ENCODE data around the gene ZNF687. TPM values are rescaled to one million over a fixed set of nuclear protein-coding genes. Genes with fewer than 3 reads are reported as not detected.

Gene ZNF687
- 14.6 and 15.8 TPM in 2 replicates for polyA plus RNA-seq (2012; rRNA removed)
- polyA plus RNA-seq (2012; cell fraction: cytosol; rRNA removed), result 3.9 and 6.8 TPM in 2 replicates
- polyA plus RNA-seq (2012; cell fraction: nucleus; rRNA removed), result 23.5 and 29.2 TPM in 2 replicates

DNA sequence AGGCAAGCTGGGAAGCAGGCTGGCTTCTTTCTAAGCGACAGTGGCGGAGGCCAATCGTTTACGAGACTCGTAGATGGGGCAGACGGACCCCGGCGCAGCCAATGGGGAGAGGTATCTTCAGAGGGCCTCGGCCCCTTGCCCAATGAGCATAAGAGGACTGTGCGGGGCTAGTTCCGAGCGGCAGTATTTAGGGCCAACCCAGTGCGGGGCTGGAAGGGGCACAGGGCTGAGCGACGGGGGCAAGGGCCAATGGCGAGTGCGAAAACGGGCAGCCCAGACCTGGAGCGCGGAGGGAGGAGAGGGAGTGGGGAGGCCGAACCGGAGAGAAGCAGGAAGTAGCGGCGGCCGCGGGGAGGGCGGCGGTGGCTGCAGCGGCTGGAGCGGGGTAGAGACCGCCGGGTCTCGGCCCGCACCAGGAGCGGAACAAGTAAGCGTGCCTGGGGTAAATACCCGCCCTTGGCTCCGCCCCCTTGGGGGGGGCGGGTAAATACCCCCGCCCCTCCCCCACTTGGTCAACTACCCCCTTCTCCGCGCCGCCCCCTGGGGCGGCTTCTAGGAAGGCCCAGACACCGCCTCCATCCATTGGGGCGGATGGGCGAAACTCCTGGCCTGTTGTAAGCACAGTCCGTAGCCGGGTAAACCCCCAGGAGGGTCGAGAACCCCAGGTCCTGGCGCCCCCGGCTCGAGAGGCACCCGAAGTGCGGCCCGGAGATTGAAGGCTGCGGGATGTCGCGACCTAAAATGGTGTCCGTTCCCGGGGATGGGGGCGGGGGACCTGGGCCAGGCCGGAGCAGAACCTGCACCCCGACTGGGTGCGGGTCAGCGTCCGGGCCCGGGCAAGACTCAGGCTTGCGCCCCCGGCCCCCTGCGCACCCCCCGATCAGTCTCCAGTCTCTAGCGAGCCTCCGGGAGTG, at the start of gene ZNF687:
ZNF687 (plus strand) TSS at position 331 of the 914 bp plus-strand sequence. CDS start 3,993 bp downstream, outside the sequence.
- peaks cover 40% of the 10 kb centered on the region for H3K79me2 ChIP-seq (ENCODE audit: insufficient read depth)
- peaks cover 16 to 17% of the 10 kb centered on the region in 2 experiments for H3K36me3 ChIP-seq (replicated peaks in 1 of 2; ENCODE audit: control insufficient read depth in 1 of 2, insufficient read depth in 2 of 2, low read length in 1 of 2)
- H3K4me2 ChIP-seq, result peak within 1 kb of the TSS; percentile 100
- 2% methylated on average over 33 of the region's 74 CpGs for WGBS (ENCODE audit: low lambda C conversion rate)
- peaks cover 4% of the 10 kb centered on the region for H3F3A ChIP-seq (replicated peaks; ENCODE audit: insufficient read depth)
- H3K4me3 ChIP-seq (ENCODE audit: low read depth in 2 of 2, low read length in 1 of 2), result peak within 1 kb of the TSS; percentile 70 to 86
- peak within 1 kb of the TSS; percentile 98 to 100 for H3K27ac ChIP-seq (ENCODE audit: low read depth in 2 of 2, low read length in 1 of 2)
- peak; percentile 97 for DNase-seq
- CTCF ChIA-PET, result interaction anchor here (1.0 to 5.7 kb wide), 6 partner anchors 18 to 58 kb away, joined by 3 to 36 read pairs (median 6); partner anchors contain the start of gene PSMD4
- no peaks in the 10 kb centered on the region for H3K27me3 ChIP-seq (ENCODE audit: insufficient read depth)
- peak within 1 kb of the TSS; percentile 92 for H2AFZ ChIP-seq (ENCODE audit: low read depth)
- H3K9me2 ChIP-seq, result no peaks in the 10 kb centered on the region
- H3K4me1 ChIP-seq (ENCODE audit: control insufficient read depth in 1 of 2, insufficient read depth in 2 of 2, low read depth in 1 of 2, low read length in 1 of 2), result peaks cover 0 to 14% of the 10 kb centered on the region in 2 experiments; a peak in 1 of 4 replicates
- H3K9ac ChIP-seq, result peak within 1 kb of the TSS; percentile 95
- 0 out of 2 replicates have a peak, but pooled peaks cover 4% of the 10 kb centered on the region for H4K20me1 ChIP-seq (ENCODE audit: insufficient read depth)
- H3K9me3 ChIP-seq, result no peaks in the 10 kb centered on the region
- POLR2A ChIA-PET, result interaction anchor here (0.6 to 1.9 kb wide), 13 partner anchors 10 to 538 kb away, joined by 3 to 11 read pairs (median 3); partner anchors contain the start of genes CGN, PSMD4, RFX5 and VPS72
- TF ChIP-seq, protein P1, sequence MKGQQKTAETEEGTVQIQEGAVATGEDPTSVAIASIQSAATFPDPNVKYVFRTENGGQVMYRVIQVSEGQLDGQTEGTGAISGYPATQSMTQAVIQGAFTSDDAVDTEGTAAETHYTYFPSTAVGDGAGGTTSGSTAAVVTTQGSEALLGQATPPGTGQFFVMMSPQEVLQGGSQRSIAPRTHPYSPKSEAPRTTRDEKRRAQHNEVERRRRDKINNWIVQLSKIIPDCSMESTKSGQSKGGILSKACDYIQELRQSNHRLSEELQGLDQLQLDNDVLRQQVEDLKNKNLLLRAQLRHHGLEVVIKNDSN (IDR thresholded peaks at IDR 0.05; ENCODE audit: borderline replicate concordance, low read depth), result no peak; the same call in 1 of the 2 replicates
- peak; percentile 96 for TF ChIP-seq CHD2 (IDR thresholded peaks at IDR 0.05; ENCODE audit: low read length, partially characterized antibody)
- TF ChIP-seq RXRA (IDR thresholded peaks at IDR 0.05; ENCODE audit: borderline replicate concordance, low read depth), result no peak
- 0 out of 2 replicates have a peak, but pooled peaks have one; percentile 18 for TF ChIP-seq SIN3A (IDR thresholded peaks at IDR 0.05; ENCODE audit: borderline replicate concordance, low read depth, low read length)
- TF ChIP-seq RAD21 (IDR thresholded peaks at IDR 0.05; ENCODE audit: low read length), result no peak
- TF ChIP-seq USF2 (IDR thresholded peaks at IDR 0.05; ENCODE audit: borderline replicate concordance, low read depth, low read length), result no peak
- no peak for TF ChIP-seq MEF2A (IDR thresholded peaks at IDR 0.05; ENCODE audit: borderline replicate concordance, low read depth)
- TF ChIP-seq YY1 (IDR thresholded peaks at IDR 0.05; ENCODE audit: low read depth), result peak; percentile 44; the same call in 1 of the 2 replicates
- TF ChIP-seq, protein P2, sequence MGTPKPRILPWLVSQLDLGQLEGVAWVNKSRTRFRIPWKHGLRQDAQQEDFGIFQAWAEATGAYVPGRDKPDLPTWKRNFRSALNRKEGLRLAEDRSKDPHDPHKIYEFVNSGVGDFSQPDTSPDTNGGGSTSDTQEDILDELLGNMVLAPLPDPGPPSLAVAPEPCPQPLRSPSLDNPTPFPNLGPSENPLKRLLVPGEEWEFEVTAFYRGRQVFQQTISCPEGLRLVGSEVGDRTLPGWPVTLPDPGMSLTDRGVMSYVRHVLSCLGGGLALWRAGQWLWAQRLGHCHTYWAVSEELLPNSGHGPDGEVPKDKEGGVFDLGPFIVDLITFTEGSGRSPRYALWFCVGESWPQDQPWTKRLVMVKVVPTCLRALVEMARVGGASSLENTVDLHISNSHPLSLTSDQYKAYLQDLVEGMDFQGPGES (IDR thresholded peaks at IDR 0.05; ENCODE audit: low read depth, low read length), result peak; percentile 99
- no peak for TF ChIP-seq EP300 (IDR thresholded peaks at IDR 0.05; ENCODE audit: borderline replicate concordance in 1 of 2, low read depth in 1 of 2, low read length in 1 of 2)
- TF ChIP-seq NRF1 (IDR thresholded peaks at IDR 0.05; ENCODE audit: low read depth, low read length), result no peak
- TF ChIP-seq, protein P3, sequence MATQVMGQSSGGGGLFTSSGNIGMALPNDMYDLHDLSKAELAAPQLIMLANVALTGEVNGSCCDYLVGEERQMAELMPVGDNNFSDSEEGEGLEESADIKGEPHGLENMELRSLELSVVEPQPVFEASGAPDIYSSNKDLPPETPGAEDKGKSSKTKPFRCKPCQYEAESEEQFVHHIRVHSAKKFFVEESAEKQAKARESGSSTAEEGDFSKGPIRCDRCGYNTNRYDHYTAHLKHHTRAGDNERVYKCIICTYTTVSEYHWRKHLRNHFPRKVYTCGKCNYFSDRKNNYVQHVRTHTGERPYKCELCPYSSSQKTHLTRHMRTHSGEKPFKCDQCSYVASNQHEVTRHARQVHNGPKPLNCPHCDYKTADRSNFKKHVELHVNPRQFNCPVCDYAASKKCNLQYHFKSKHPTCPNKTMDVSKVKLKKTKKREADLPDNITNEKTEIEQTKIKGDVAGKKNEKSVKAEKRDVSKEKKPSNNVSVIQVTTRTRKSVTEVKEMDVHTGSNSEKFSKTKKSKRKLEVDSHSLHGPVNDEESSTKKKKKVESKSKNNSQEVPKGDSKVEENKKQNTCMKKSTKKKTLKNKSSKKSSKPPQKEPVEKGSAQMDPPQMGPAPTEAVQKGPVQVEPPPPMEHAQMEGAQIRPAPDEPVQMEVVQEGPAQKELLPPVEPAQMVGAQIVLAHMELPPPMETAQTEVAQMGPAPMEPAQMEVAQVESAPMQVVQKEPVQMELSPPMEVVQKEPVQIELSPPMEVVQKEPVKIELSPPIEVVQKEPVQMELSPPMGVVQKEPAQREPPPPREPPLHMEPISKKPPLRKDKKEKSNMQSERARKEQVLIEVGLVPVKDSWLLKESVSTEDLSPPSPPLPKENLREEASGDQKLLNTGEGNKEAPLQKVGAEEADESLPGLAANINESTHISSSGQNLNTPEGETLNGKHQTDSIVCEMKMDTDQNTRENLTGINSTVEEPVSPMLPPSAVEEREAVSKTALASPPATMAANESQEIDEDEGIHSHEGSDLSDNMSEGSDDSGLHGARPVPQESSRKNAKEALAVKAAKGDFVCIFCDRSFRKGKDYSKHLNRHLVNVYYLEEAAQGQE (IDR thresholded peaks at IDR 0.05; ENCODE audit: low read depth, low read length), result 0 out of 2 replicates have a peak, but pooled peaks have one; percentile 5
- peak; percentile 94 for TF ChIP-seq ELF1 (IDR thresholded peaks at IDR 0.05)
- TF ChIP-seq GATA2 (CRISPR knock-in tag; IDR thresholded peaks at IDR 0.05), result no peak
- TF ChIP-seq, protein P4, sequence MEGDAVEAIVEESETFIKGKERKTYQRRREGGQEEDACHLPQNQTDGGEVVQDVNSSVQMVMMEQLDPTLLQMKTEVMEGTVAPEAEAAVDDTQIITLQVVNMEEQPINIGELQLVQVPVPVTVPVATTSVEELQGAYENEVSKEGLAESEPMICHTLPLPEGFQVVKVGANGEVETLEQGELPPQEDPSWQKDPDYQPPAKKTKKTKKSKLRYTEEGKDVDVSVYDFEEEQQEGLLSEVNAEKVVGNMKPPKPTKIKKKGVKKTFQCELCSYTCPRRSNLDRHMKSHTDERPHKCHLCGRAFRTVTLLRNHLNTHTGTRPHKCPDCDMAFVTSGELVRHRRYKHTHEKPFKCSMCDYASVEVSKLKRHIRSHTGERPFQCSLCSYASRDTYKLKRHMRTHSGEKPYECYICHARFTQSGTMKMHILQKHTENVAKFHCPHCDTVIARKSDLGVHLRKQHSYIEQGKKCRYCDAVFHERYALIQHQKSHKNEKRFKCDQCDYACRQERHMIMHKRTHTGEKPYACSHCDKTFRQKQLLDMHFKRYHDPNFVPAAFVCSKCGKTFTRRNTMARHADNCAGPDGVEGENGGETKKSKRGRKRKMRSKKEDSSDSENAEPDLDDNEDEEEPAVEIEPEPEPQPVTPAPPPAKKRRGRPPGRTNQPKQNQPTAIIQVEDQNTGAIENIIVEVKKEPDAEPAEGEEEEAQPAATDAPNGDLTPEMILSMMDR (IDR thresholded peaks at IDR 0.05), result no peak
- TF ChIP-seq MXI1 (IDR thresholded peaks at IDR 0.05; ENCODE audit: low read depth, low read length), result peak; percentile 22; the same call in 1 of the 2 replicates
- TF ChIP-seq JUND (IDR thresholded peaks at IDR 0.05), result no peak
- TF ChIP-seq NFIC (IDR thresholded peaks at IDR 0.05; ENCODE audit: borderline replicate concordance), result no peak
- no peak for TF ChIP-seq FOXM1 (IDR thresholded peaks at IDR 0.05; ENCODE audit: low read depth)
- no peak for TF ChIP-seq EZH2phosphoT487 (IDR thresholded peaks at IDR 0.05; ENCODE audit: borderline replicate concordance, low read depth)
- peak; percentile 54 for TF ChIP-seq POLR2AphosphoS5 (IDR thresholded peaks at IDR 0.05; ENCODE audit: low read depth, low read length)
- TF ChIP-seq RFX5 (IDR thresholded peaks at IDR 0.05; ENCODE audit: low read length), result peak; percentile 83
